GM12891 (cell line): ENCODE measurements around the gene B3GNT7.

Experiments
- DNase-seq: peaks from one replicate; pipeline ENCODE4 v3.0.0; 2011; ENCODE audit warnings: low spot score; ENCODE audit not compliant: insufficient read length
- FAIRE-seq: peaks from 2 replicates; lab custom pipeline; 2011; peaks lifted over from hg19 to GRCh38; lab: Jason Lieb, UNC
- PAX5 ChIP-seq: IDR thresholded peaks from 2 replicates; pipeline ENCODE4 v1.6.1; 2011; ENCODE audit warnings: low read length, moderate library complexity, mild to moderate bottlenecking; ENCODE audit not compliant: insufficient read depth, severe bottlenecking
- POLR2A ChIP-seq: IDR thresholded peaks from 2 replicates; pipeline ENCODE4 v1.6.1; 2011; ENCODE audit warnings: low read depth, low read length, control low read depth
- POLR2AphosphoS5 ChIP-seq: IDR thresholded peaks from 2 replicates; pipeline ENCODE4 v1.6.1; 2011; ENCODE audit warnings: low read depth, low read length, control low read depth
- POU2F2 ChIP-seq: IDR thresholded peaks from 2 replicates; pipeline ENCODE4 v1.6.1; 2011; ENCODE audit warnings: low read depth, mild to moderate bottlenecking, control low read depth, low read length, moderate library complexity
- SPI1 ChIP-seq: IDR thresholded peaks from 2 replicates; pipeline ENCODE4 v1.6.1; 2011; ENCODE audit warnings: low read depth, low read length, control low read depth
- TAF1 ChIP-seq: IDR thresholded peaks from 2 replicates; pipeline ENCODE4 v1.6.1; 2011; ENCODE audit warnings: low read depth, low read length, control low read depth

The B3GNT7 gene

DNA sequence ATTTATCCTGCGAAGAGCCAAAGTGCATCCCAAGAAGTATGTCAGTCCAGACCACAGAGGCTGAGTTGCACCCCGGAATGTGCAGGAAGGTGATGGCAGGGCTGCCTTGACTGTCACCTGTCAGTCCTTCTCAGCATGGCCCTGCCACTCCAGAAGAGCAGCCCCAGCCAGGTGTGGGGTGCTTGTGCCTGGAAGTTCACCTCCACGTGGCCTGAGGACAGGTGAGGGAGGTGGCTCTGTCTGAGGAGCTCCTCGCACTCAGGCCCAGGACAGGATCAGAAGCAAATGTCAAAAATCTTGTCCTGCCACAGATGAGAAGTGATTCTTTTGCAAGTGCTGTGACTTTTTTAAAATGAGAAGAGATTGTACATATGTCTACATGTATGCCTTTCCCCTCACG lies 31.4 kb upstream of the B3GNT7 start:
- TF ChIP-seq POLR2A (no peak), POLR2AphosphoS5 (no peak), SPI1 (no peak), POU2F2 (no peak), PAX5 (no peak), TAF1 (no peak)

GRCh38 chr2:231364961-231365810 lies 30.3 kb upstream of the B3GNT7 start:
- no peak for FAIRE-seq
- TF ChIP-seq POLR2AphosphoS5, result no peak
- TF ChIP-seq TAF1, result no peak
- no peak for TF ChIP-seq POU2F2
- no peak for TF ChIP-seq POLR2A
- TF ChIP-seq PAX5, result no peak
- DNase-seq, result no peak

More for the DNA sequence above, 31.4 kb upstream of the B3GNT7 start:
- no peak for DNase-seq
- FAIRE-seq, result no peak

DNA sequence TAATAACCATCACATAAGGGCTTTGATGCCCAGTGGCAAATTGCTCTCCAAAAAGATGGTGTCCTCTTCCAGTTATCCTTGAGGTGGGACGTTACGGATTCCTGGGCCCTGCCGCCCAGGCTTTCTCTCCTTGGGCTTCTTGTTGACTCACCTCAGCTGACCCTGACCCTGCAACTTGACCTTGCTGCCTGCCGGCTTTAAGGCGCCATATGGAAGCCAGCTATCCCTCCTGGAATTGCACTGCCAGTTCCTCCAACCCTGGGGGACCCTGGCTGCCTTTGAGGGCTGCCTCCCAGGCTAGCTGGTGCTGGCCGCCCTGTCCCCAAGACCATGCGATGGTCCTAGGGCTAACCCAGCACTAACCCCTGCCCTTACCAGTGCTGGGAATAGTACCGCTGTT lies 28.3 kb upstream of the B3GNT7 start:
- TF ChIP-seq POLR2AphosphoS5 (no peak), TAF1 (no peak), POU2F2 (no peak), POLR2A (no peak), SPI1 (no peak), PAX5 (no peak)
- DNase-seq (no peak), FAIRE-seq (no peak)

GRCh38 chr2:231369580-231370428 lies 25.7 kb upstream of the B3GNT7 start:
- DNase-seq (no peak), FAIRE-seq (no peak)
- TF ChIP-seq POU2F2 (no peak), POLR2AphosphoS5 (no peak), TAF1 (no peak), SPI1 (no peak), PAX5 (no peak), POLR2A (no peak)

GRCh38 chr2:231370429-231370748 lies 25.1 kb upstream of the B3GNT7 start:
- DNase-seq (no peak), FAIRE-seq (no peak)
- TF ChIP-seq PAX5 (no peak), POLR2AphosphoS5 (no peak), POLR2A (no peak), POU2F2 (no peak), TAF1 (no peak), SPI1 (no peak)

DNA sequence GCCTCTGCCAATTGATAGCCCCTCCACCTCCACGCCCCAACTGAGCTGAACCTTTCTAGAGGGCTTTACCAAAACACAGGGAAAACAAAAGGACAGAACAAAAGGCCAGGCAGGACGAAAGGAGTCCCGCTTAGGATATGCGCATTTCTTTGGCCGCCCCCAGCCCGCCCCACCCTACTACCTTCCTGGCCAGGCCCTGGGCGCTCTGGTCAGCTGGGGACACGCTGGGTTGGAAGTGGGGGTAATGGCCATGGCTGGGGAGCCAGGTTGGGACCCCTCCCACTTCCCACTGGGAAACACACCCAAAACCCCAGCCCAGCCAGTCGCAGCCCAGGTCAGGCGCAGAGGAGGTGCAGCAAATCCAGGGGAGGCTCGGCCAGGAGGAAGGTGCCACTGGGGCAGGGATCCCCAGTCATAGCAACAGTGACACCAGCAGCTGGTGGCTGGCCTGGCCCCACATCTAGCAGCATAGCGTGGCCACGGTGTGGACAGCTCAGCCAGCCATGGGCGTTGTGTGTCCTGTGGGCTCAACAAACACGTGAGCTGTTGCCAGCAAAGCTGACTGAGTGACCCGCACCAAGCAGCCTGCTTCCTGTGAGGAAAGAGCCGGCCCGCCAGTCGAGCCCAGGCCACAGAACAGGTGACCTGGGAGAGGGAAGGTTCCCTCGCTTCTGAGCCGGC lies 24.6 kb upstream of the B3GNT7 start:
- TF ChIP-seq PAX5 (no peak), POU2F2 (no peak), POLR2AphosphoS5 (no peak), TAF1 (no peak), POLR2A (no peak)
- DNase-seq, result no peak
- no peak for FAIRE-seq

DNA sequence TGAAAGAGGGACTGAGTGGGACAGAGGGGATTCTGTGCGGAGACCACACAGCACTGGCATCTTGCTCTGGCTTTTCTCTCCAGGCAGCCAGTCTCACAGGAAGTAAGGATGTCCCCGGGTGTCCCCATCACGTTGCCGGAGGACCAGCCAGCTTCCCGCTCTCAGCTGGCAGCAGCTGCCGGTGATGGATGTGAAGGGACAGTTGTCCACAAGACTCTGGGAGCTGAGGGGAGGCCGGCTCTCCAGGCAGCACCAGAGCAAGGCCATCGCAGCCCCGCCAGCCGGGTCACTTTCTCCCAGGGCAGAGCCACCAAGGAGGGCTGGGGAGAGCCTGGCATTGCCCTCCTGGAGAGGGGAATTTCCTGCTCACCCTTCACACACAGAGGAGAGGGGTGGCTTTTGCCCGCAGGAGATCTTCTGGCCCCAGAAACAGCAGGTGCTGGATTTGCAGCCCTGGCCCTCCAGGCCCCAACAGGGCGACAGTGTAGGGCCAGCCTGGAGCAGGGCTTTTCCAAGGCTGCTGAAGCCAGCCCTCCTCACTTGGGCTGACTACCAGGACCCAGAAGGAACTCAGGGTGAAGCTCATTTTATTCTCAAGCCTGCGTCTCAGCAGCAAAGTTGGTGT lies 24.0 kb upstream of the B3GNT7 start:
- FAIRE-seq (no peak), DNase-seq (no peak)
- no peak for TF ChIP-seq PAX5
- TF ChIP-seq POU2F2, result no peak

GRCh38 chr2:231372326-231372725 lies 23.2 kb upstream of the B3GNT7 start:
- FAIRE-seq, result no peak

GRCh38 chr2:231373184-231373583 lies 22.3 kb upstream of the B3GNT7 start:
- no peak for FAIRE-seq
- TF ChIP-seq SPI1 (no peak), POLR2A (no peak), PAX5 (no peak), TAF1 (no peak), POLR2AphosphoS5 (no peak), POU2F2 (no peak)
- no peak for DNase-seq

More at GRCh38 chr2:231372326-231372725, 23.2 kb upstream of the B3GNT7 start:
- no peak for DNase-seq
- TF ChIP-seq POLR2A, result no peak
- TF ChIP-seq SPI1, result no peak
